ENCODE measurements around the gene ZNF638. TPM values are rescaled to one million over a fixed set of nuclear protein-coding genes. Genes with fewer than 3 reads are reported as not detected.

ZNF638 gene
- total and polyA plus RNA-seq, 9 of the 15 experiments (the other 6 are each of a cell fraction or from before 2014, with no cell fraction given), result 53.3 to 165 (median 98.8) TPM

DNA sequence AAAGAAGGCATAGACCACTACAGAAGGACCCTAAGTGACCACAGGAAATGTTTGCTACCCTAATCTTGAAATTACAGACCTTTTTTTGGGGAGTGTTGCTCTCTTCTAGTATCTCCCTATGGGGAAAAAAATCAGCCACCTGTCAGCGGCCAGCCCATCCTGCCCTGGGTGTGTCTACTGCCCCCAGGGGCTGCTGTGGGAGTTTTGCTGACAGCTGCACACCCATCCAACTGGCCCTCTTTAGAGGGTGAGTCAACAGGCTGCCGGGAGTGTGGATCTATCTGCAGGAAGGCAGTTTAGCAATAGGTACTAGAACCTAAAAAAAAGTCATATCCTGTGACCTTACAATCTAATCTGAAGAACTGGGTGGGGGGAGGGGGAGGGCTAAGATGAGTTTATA, 121.0 kb downstream of the ZNF638 start (continued):
- TF ChIP-seq, protein P1, sequence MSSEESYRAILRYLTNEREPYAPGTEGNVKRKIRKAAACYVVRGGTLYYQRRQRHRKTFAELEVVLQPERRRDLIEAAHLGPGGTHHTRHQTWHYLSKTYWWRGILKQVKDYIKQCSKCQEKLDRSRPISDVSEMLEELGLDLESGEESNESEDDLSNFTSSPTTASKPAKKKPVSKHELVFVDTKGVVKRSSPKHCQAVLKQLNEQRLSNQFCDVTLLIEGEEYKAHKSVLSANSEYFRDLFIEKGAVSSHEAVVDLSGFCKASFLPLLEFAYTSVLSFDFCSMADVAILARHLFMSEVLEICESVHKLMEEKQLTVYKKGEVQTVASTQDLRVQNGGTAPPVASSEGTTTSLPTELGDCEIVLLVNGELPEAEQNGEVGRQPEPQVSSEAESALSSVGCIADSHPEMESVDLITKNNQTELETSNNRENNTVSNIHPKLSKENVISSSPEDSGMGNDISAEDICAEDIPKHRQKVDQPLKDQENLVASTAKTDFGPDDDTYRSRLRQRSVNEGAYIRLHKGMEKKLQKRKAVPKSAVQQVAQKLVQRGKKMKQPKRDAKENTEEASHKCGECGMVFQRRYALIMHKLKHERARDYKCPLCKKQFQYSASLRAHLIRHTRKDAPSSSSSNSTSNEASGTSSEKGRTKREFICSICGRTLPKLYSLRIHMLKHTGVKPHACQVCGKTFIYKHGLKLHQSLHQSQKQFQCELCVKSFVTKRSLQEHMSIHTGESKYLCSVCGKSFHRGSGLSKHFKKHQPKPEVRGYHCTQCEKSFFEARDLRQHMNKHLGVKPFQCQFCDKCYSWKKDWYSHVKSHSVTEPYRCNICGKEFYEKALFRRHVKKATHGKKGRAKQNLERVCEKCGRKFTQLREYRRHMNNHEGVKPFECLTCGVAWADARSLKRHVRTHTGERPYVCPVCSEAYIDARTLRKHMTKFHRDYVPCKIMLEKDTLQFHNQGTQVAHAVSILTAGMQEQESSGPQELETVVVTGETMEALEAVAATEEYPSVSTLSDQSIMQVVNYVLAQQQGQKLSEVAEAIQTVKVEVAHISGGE (CRISPR knock-in tag; IDR thresholded peaks at IDR 0.05), result no peak
- TF ChIP-seq RB1 (IDR thresholded peaks at IDR 0.05; ENCODE audit: low read depth) (no peak), HMG20A (CRISPR knock-in tag; conservative IDR thresholded peaks at IDR 0.05) (no peak), KLF1 (tag; IDR thresholded peaks at IDR 0.05) (no peak)

DNA sequence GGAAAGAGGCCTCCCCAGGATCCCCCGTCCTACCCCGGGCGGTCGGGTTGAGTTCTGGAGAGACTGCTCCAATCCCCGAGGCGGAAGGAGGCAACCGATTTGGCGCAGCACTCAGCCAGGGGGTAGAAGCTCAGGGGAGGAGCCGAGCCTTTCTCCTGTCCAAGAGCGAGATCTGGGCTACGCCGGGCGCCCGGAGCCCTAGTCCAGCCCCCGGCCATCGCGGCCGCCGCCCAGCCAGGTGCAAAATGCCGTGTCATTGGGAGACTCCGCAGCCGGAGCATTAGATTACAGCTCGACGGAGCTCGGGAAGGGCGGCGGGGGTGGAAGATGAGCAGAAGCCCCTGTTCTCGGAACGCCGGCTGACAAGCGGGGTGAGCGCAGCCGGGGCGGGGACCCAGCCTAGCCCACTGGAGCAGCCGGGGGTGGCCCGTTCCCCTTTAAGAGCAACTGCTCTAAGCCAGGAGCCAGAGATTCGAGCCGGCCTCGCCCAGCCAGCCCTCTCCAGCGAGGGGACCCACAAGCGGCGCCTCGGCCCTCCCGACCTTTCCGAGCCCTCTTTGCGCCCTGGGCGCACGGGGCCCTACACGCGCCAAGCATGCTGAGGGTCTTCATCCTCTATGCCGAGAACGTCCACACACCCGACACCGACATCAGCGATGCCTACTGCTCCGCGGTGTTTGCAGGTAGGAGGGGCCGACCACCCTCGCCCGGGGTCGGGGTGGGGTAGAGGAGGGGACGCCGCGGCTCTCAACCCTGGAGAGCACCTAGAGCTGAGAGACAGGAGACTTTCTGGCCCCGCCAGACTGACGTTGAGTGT, 122.0 kb downstream of the ZNF638 start, which contains the start of gene DYSF:
TSS of gene DYSF (plus strand) at position 158 of the 817 bp plus-strand sequence.
- ChIA-PET CTCF (ENCODE audit: low intra/inter-chr PET ratio) (no interaction called here), POLR2A (interaction anchor here (0.7 to 1.0 kb wide), 3 partner anchors 444 to 1796 kb away, joined by 3 to 4 read pairs (median 3); no protein-coding TSS in a partner anchor)
- peak within 1 kb of the TSS; percentile 35 for H3K4me3 ChIP-seq
- intact Hi-C loops (cut with micrococcal nuclease) (loop anchor here (5.0 kb wide), 1 partner anchor 386 kb away; the partner anchor contains the start of gene NAGK), in situ Hi-C loops (cut with MboI) (no loop called here)
- 2% methylated on average over 41 of the region's 66 CpGs for WGBS (ENCODE audit: insufficient coverage, low coverage, missing lambda C conversion rate)
- no TSS peak for BruUV-seq (replicated peaks)
- peak within 1 kb of the TSS; percentile 30; the same call in 2 of the 3 replicates for H3K27ac ChIP-seq (ENCODE audit: extremely low read depth, low read depth, low read length)
- H3K36me3 ChIP-seq (ENCODE audit: control insufficient read depth, insufficient read depth, low read length), result no peaks in the 10 kb centered on the region
- no peaks in the 10 kb centered on the region for H3K27me3 ChIP-seq (ENCODE audit: control insufficient read depth in 2 of 2, insufficient read depth in 2 of 2, low read length in 2 of 2)
- ATAC-seq, result peak; percentile 90
- no peaks in the 10 kb centered on the region for H3K79me2 ChIP-seq (ENCODE audit: control insufficient read depth, insufficient read depth, low read length)
- H3K9me3 ChIP-seq (replicated peaks; ENCODE audit: control insufficient read depth, insufficient read depth, low read depth, low read length), result no peaks in the 10 kb centered on the region
- H3K9me1 ChIP-seq (ENCODE audit: control insufficient read depth, insufficient read depth, low read length), result no peaks in the 10 kb centered on the region
- H3K4me2 ChIP-seq (ENCODE audit: insufficient read depth, low read length), result peak within 1 kb of the TSS; percentile 75
- H3K4me1 ChIP-seq (replicated peaks in 1 of 2; ENCODE audit: control insufficient read depth in 2 of 2, insufficient read depth in 2 of 2, low read length in 2 of 2), result peaks cover 23 to 36% of the 10 kb centered on the region in 2 experiments
- H2AFZ ChIP-seq (ENCODE audit: low read depth, low read length), result peak within 1 kb of the TSS; percentile 87
- H3K9ac ChIP-seq (ENCODE audit: insufficient read depth in 1 of 2, low read depth in 2 of 2, low read length in 2 of 2), result peak within 1 kb of the TSS; percentile 52 to 88
- peak; percentile 82 to 90 (median 86) for DNase-seq (ENCODE audit: extremely low read depth in 1 of 4, low spot score in 3 of 4)
- no peaks in the 10 kb centered on the region; the same call in 1 of the 2 replicates for H4K20me1 ChIP-seq (replicated peaks; ENCODE audit: control insufficient read depth, insufficient read depth, low read length)
- FAIRE-seq, result peak; percentile 60
- TF ChIP-seq, protein P2, sequence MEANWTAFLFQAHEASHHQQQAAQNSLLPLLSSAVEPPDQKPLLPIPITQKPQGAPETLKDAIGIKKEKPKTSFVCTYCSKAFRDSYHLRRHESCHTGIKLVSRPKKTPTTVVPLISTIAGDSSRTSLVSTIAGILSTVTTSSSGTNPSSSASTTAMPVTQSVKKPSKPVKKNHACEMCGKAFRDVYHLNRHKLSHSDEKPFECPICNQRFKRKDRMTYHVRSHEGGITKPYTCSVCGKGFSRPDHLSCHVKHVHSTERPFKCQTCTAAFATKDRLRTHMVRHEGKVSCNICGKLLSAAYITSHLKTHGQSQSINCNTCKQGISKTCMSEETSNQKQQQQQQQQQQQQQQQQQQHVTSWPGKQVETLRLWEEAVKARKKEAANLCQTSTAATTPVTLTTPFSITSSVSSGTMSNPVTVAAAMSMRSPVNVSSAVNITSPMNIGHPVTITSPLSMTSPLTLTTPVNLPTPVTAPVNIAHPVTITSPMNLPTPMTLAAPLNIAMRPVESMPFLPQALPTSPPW (CRISPR knock-in tag; IDR thresholded peaks at IDR 0.05), result peak; percentile 49
- peak; percentile 73 for TF ChIP-seq BCOR (IDR thresholded peaks at IDR 0.05)

Data from K562 (cell line).